K562 (cell line): ENCODE measurements around the gene CAV1. TPM values are rescaled to one million over a fixed set of nuclear protein-coding genes. Genes with fewer than 3 reads are reported as not detected.

Source experiments
- ATF6 ChIP-seq: sonication (generic); formaldehyde crosslinking; IDR thresholded peaks from 2 replicates; pipeline ENCODE4 v1.4.0; 2020; ENCODE audit warnings: mild to moderate bottlenecking, missing genetic modification reagents
- CLOCK ChIP-seq: fragments of 250-450 bp; sonication (Bioruptor Pico); IDR thresholded peaks from 2 replicates; pipeline ENCODE4 v1.4.0; 2020; ENCODE audit warnings: mild to moderate bottlenecking, moderate library complexity, borderline replicate concordance
- DMBX1 ChIP-seq: fragments of 250-450 bp; sonication (Bioruptor Pico); IDR thresholded peaks from 2 replicates; pipeline ENCODE4 v1.8.0; 2022; ENCODE audit warnings: inconsistent platforms, mild to moderate bottlenecking, moderate library complexity, borderline replicate concordance
- KLF6 ChIP-seq: fragments of 250-450 bp; sonication (Bioruptor Pico); IDR thresholded peaks from 2 replicates; pipeline ENCODE4 v1.4.0; 2020; ENCODE audit warnings: mild to moderate bottlenecking, moderate library complexity, borderline replicate concordance
- NEUROD1 ChIP-seq: fragments of 150-350 bp; IDR thresholded peaks from 2 replicates; pipeline ENCODE4 v1.6.1; 2014; ENCODE audit warnings: borderline replicate concordance, low read length, low read depth; ENCODE audit not compliant: partially characterized antibody
- PPARD ChIP-seq: fragments of 250-450 bp; sonication (Bioruptor Pico); IDR thresholded peaks from 2 replicates; pipeline ENCODE4 v1.8.0; 2022; ENCODE audit warnings: inconsistent platforms, mild to moderate bottlenecking, moderate library complexity
- SMARCC2 ChIP-seq: fragments of 450-650 bp; IDR thresholded peaks from 2 replicates; pipeline ENCODE4 v1.6.1; 2017; ENCODE audit warnings: antibody characterized with exemption, moderate library complexity, mild to moderate bottlenecking, low read depth
- TAL1 ChIP-seq: fragments of 450-650 bp; IDR thresholded peaks from 2 replicates; pipeline ENCODE4 v1.6.1; 2016; ENCODE audit warnings: mild to moderate bottlenecking
- ZNF311 ChIP-seq: fragments of 250-450 bp; sonication (Bioruptor Pico); IDR thresholded peaks from 2 replicates; pipeline ENCODE4 v1.4.0; 2020; ENCODE audit warnings: mild to moderate bottlenecking, moderate library complexity
- ZNF395 ChIP-seq: fragments of 200-800 bp; sonication (Bioruptor generic); IDR thresholded peaks from 2 replicates; pipeline ENCODE4 v1.6.1; 2017; ENCODE audit warnings: missing genetic modification characterization, missing compliant biosample characterization
- ZNF707 ChIP-seq: fragments of 250-450 bp; sonication (Bioruptor Pico); conservative IDR thresholded peaks from 2 replicates; pipeline ENCODE4 v1.8.0; 2022; ENCODE audit warnings: inconsistent platforms, mild to moderate bottlenecking, moderate library complexity
- polyA plus RNA-seq, 8 experiments: library from polyadenylated mRNA; depleted of rRNA in 4 of 8; stranded (reverse) in 5 of 8; unstranded in 3 of 8; fragments of >200 nt; fragmentation: Nextera tagmentation in 2 of 8; fragmentation: Illumina TruSeq in 1 of 8; extraction: Ambion mirVana in 2 of 8; extraction: Trizol in 1 of 8; gene quantifications; 2 replicates each; pipeline versions ENCODE4 v1.2.1 to v1.2.3, GENCODE V29; 2011 to 2014; ENCODE audit warnings: inconsistent platforms in 1 of 8, missing spikeins in 1 of 8
- total RNA-seq, 7 experiments: library from RNA; depleted of rRNA in 6 of 7; stranded (reverse); fragments of >200 nt in 6 of 7; fragmentation: Illumina TruSeq in 2 of 7; extraction: Trizol in 2 of 7; gene quantifications; 2 replicates each; pipeline versions ENCODE4 v1.2.1 to v1.2.3, GENCODE V29; 2011 to 2021; ENCODE audit warnings: low replicate concordance in 1 of 7
- TF ChIP-seq, protein P1 (sequence below): IDR thresholded peaks from 2 replicates; pipeline ENCODE4 v1.6.1; 2014; ENCODE audit warnings: antibody characterized with exemption
- TF ChIP-seq, protein P2 (sequence below): fragments of 450-650 bp; formaldehyde crosslinking; IDR thresholded peaks from 2 replicates; pipeline ENCODE4 v1.4.0; 2020; ENCODE audit warnings: mild to moderate bottlenecking, mixed read lengths

Gene CAV1
- total and polyA plus RNA-seq, 9 of the 15 experiments (the other 6 are each of a cell fraction or from before 2014, with no cell fraction given) = 0.08 to 1.5 (median 0.63) TPM

GRCh38 chr7:116501425-116502167, 23.2 kb upstream of the CAV1 start (continued):
- TF ChIP-seq ATF6 (CRISPR knock-in tag) (no peak), KLF6 (no peak), NEUROD1 (peak; percentile 91), CLOCK (CRISPR knock-in tag) (no peak), DMBX1 (CRISPR knock-in tag) (no peak), ZNF395 (CRISPR knock-in tag) (no peak), PPARD (CRISPR knock-in tag) (no peak), SMARCC2 (peak; percentile 97), ZNF311 (CRISPR knock-in tag) (no peak), ZNF707 (CRISPR knock-in tag) (no peak), TAL1 (peak; percentile 75)
- TF ChIP-seq, protein P1, sequence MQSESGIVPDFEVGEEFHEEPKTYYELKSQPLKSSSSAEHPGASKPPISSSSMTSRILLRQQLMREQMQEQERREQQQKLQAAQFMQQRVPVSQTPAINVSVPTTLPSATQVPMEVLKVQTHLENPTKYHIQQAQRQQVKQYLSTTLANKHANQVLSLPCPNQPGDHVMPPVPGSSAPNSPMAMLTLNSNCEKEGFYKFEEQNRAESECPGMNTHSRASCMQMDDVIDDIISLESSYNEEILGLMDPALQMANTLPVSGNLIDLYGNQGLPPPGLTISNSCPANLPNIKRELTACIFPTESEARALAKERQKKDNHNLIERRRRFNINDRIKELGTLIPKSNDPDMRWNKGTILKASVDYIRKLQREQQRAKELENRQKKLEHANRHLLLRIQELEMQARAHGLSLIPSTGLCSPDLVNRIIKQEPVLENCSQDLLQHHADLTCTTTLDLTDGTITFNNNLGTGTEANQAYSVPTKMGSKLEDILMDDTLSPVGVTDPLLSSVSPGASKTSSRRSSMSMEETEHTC = peak; percentile 67; the same call in 1 of the 2 replicates
- TF ChIP-seq, protein P2, sequence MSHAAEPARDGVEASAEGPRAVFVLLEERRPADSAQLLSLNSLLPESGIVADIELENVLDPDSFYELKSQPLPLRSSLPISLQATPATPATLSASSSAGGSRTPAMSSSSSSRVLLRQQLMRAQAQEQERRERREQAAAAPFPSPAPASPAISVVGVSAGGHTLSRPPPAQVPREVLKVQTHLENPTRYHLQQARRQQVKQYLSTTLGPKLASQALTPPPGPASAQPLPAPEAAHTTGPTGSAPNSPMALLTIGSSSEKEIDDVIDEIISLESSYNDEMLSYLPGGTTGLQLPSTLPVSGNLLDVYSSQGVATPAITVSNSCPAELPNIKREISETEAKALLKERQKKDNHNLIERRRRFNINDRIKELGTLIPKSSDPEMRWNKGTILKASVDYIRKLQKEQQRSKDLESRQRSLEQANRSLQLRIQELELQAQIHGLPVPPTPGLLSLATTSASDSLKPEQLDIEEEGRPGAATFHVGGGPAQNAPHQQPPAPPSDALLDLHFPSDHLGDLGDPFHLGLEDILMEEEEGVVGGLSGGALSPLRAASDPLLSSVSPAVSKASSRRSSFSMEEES (CRISPR knock-in tag) = no peak
